ENCODE results near the gene SEL1L.

GRCh38 chr14:81555684-81556083, 22.0 kb upstream of the SEL1L start:
- TF ChIP-seq POLR2AphosphoS5 (IDR thresholded peaks at IDR 0.05; ENCODE audit: borderline replicate concordance, low read depth, low read length), result no peak
- TF ChIP-seq EZH2 (IDR thresholded peaks at IDR 0.05), result no peak
- TF ChIP-seq FOXP2 (optimal IDR thresholded peaks at IDR 0.05; ENCODE audit: control extremely low read depth, extremely low read length, insufficient read depth), result no peak
